CD4-positive, alpha-beta T cell treated with Interleukin-10 for 1 hour (primary cell): Measurements from ENCODE around the gene PIK3IP1.
"Not testable (repeated sequence)": the region's sequence is repeated elsewhere in the genome, so short reads cannot be mapped to it uniquely, and the experiment has no call there.

Experiments
- DNase-seq: peaks from one replicate; pipeline ENCODE4 v3.0.0-alpha.2; 2020

The PIK3IP1 gene

GRCh38 chr22:31292236-31292989 lies at the start of gene PIK3IP1:
TSS of gene PIK3IP1 (minus strand) at chr22:31292488. CDS start at chr22:31292344, 144 bp downstream.
- peak; percentile 90 for DNase-seq

- no peak for DNase-seq
Measured at GRCh38 chr22:31341386-31342088, 49.2 kb upstream of the PIK3IP1 start.

- no peak for DNase-seq
Measured at GRCh38 chr22:31340765-31341247, 48.5 kb upstream of the PIK3IP1 start.

- DNase-seq = no peak
Measured at GRCh38 chr22:31340360-31340759, 48.1 kb upstream of the PIK3IP1 start.

- DNase-seq = no peak
Measured at GRCh38 chr22:31339148-31339832, 47.0 kb upstream of the PIK3IP1 start.

- no peak for DNase-seq
Measured at GRCh38 chr22:31337178-31337577, 44.9 kb upstream of the PIK3IP1 start.

GRCh38 chr22:31334329-31334728 lies 42.0 kb upstream of the PIK3IP1 start:
- DNase-seq = no peak

- no peak for DNase-seq
Measured at GRCh38 chr22:31333641-31334040, 41.4 kb upstream of the PIK3IP1 start.

- DNase-seq = no peak
Measured at GRCh38 chr22:31332886-31333285, 40.6 kb upstream of the PIK3IP1 start.

GRCh38 chr22:31332010-31332409 lies 39.7 kb upstream of the PIK3IP1 start:
- DNase-seq = no peak

GRCh38 chr22:31329453-31330215 lies 37.3 kb upstream of the PIK3IP1 start:
- DNase-seq = no peak

- DNase-seq = no peak
Measured at GRCh38 chr22:31329029-31329428, 36.7 kb upstream of the PIK3IP1 start.

- DNase-seq = no peak
Measured at GRCh38 chr22:31328544-31328960, 36.3 kb upstream of the PIK3IP1 start.

GRCh38 chr22:31327806-31328543 lies 35.7 kb upstream of the PIK3IP1 start:
- no peak for DNase-seq

GRCh38 chr22:31326877-31327276 lies 34.6 kb upstream of the PIK3IP1 start:
- DNase-seq = no peak

GRCh38 chr22:31323578-31324550 lies 31.6 kb upstream of the PIK3IP1 start:
- no peak for DNase-seq

GRCh38 chr22:31321421-31321820 lies 29.1 kb upstream of the PIK3IP1 start:
- DNase-seq = no peak

GRCh38 chr22:31314220-31314619 lies 21.9 kb upstream of the PIK3IP1 start:
- DNase-seq = not testable (repeated sequence)

- DNase-seq = peak; percentile 68
Measured at GRCh38 chr22:31313366-31314147, 21.3 kb upstream of the PIK3IP1 start.

GRCh38 chr22:31308181-31308580 lies 15.9 kb upstream of the PIK3IP1 start:
- DNase-seq = no peak
